Activated CD8-positive, alpha-beta T cell treated with anti-CD3 and anti-CD28 coated beads for 36 hours (primary cell): ENCODE results near the gene ZNF182. TPM values are rescaled to one million over a fixed set of nuclear protein-coding genes. Genes with fewer than 3 reads are reported as not detected.

Source experiments
- ATAC-seq: fragments of 200-7000 bp; cut with Tn5 transposase; one replicate; pipeline ENCODE4 v1.10.0; 2021; ENCODE audit warnings: mild to moderate bottlenecking, moderate library complexity
- CTCF ChIA-PET: fragments of 350-600 bp; sonication (Branson Sonifier 250); formaldehyde crosslinking; loops from one replicate; lab custom pipeline; 2021; ENCODE audit warnings: antibody characterized with exemption; lab: Charles Lee
- POLR2A ChIA-PET: fragments of 350-600 bp; sonication (Branson Sonifier 250); formaldehyde crosslinking; loops from one replicate; lab custom pipeline; 2021; ENCODE audit warnings: antibody characterized with exemption; lab: Charles Lee
- DNase-seq: peaks from one replicate; pipeline ENCODE4 v3.0.0-alpha.2; 2020
- H3K27ac Mint-ChIP-seq: one replicate; pipeline ENCODE4 v1.8.0; 2021; ENCODE audit warnings: mild to moderate bottlenecking, mixed read lengths
- H3K27me3 Mint-ChIP-seq: one replicate; pipeline ENCODE4 v1.8.0; 2021; ENCODE audit warnings: mixed read lengths
- H3K36me3 Mint-ChIP-seq: one replicate; pipeline ENCODE4 v1.8.0; 2021; ENCODE audit warnings: low read depth, mixed read lengths
- H3K4me1 Mint-ChIP-seq: one replicate; pipeline ENCODE4 v1.8.0; 2021; ENCODE audit warnings: low read depth, mixed read lengths
- H3K4me3 Mint-ChIP-seq: one replicate; pipeline ENCODE4 v1.8.0; 2021; ENCODE audit warnings: mild to moderate bottlenecking, moderate library complexity, mixed read lengths
- H3K9me3 Mint-ChIP-seq: one replicate; pipeline ENCODE4 v1.8.0; 2021; ENCODE audit warnings: mixed read lengths
- intact Hi-C: fragments of 100-400 bp; cut with micrococcal nuclease; formaldehyde crosslinking; loops from one replicate; pipeline ENCODE4 v1.10.0; 2022
- total RNA-seq, 2 experiments: library from RNA; stranded (reverse); gene quantifications; one replicate each; pipeline ENCODE4 v1.2.3, GENCODE V29; 2021
- TF ChIP-seq, protein P1 (sequence below): fragments of 200-600 bp; IDR thresholded peaks from one replicate; pipeline ENCODE4 v1.8.0; 2022; ENCODE audit warnings: antibody characterized with exemption, mild to moderate bottlenecking

Gene ZNF182
- total RNA-seq, 2 experiments from 2014 or later, result 7.9 to 8.3 TPM

DNA sequence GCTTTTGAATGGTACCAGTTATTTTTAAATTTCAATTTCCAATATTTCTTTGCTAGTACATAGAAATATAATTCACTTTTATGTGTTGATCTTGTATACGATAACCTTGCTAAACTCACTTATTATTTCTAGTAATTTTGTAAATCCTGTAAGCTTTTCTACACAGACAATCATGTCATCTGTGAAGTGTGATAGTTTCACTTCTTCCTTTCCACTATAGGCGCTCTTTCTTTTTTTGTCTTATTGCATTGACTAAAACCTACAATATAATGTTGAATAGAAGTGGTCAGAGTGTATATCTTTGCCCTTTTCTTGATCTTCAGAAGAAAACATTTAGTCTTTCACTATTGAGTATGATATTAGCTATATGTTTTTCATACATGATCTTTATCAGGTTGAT, 76.6 kb downstream of the ZNF182 start:
- ATAC-seq (no peak), DNase-seq (no peak)
- no peaks in the 10 kb centered on the region for H3K9me3 Mint-ChIP-seq
- POLR2A ChIA-PET, result no interaction called here
- CTCF ChIA-PET, result no interaction called here
- H3K27me3 Mint-ChIP-seq, result no peaks in the 10 kb centered on the region
- H3K4me3 Mint-ChIP-seq, result no peak overlapping the region
- H3K4me1 Mint-ChIP-seq, result no peaks in the 10 kb centered on the region
- intact Hi-C loops, result no loop called here
- no peaks in the 10 kb centered on the region for H3K36me3 Mint-ChIP-seq
- TF ChIP-seq, protein P1, sequence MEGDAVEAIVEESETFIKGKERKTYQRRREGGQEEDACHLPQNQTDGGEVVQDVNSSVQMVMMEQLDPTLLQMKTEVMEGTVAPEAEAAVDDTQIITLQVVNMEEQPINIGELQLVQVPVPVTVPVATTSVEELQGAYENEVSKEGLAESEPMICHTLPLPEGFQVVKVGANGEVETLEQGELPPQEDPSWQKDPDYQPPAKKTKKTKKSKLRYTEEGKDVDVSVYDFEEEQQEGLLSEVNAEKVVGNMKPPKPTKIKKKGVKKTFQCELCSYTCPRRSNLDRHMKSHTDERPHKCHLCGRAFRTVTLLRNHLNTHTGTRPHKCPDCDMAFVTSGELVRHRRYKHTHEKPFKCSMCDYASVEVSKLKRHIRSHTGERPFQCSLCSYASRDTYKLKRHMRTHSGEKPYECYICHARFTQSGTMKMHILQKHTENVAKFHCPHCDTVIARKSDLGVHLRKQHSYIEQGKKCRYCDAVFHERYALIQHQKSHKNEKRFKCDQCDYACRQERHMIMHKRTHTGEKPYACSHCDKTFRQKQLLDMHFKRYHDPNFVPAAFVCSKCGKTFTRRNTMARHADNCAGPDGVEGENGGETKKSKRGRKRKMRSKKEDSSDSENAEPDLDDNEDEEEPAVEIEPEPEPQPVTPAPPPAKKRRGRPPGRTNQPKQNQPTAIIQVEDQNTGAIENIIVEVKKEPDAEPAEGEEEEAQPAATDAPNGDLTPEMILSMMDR, result no peak
- H3K27ac Mint-ChIP-seq, result no peak overlapping the region

Other genes with a start within 250 kb of the ZNF182 start
- 1 to 10 TPM; 5.4 to 6.3 TPM for gene ZNF81, start 167.1 kb downstream of the ZNF182 start, total RNA-seq
- not detected for gene SPACA5, start 3.0 kb upstream of the ZNF182 start, total RNA-seq
- gene ZNF630, start 67.7 kb upstream of the ZNF182 start, total RNA-seq, result 1 to 10 TPM; 1.7 to 1.9 TPM
- gene SPACA5B, start 126.6 kb upstream of the ZNF182 start, total RNA-seq, result not detected
- gene SSX5, start 192.8 kb upstream of the ZNF182 start, total RNA-seq, result not detected